ENCODE data around the gene EIF4G3.
"Not testable (repeated sequence)": the region's sequence is repeated elsewhere in the genome, so short reads cannot be mapped to it uniquely, and the experiment has no call there.

EIF4G3 gene

DNA sequence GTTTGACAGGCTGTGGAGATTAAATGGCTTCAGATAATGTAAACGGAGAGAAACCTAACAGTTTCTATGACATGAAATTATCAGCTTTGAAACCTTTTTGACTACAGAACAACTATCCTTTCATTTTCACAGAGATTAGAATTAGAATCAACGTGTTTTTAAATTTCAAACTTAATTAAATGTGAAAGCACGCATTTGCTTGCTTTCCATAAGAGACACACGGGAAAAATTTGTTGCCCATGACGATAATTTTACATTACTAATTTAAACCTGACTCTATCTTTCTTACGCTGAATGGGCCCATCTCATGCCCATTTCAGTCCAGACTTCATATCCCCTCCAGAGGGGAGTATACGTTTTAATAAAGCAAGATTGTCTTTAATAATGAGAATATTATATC, 297.9 kb downstream of the EIF4G3 start:
- DNase-seq (ENCODE audit: low spot score) = no peak

DNA sequence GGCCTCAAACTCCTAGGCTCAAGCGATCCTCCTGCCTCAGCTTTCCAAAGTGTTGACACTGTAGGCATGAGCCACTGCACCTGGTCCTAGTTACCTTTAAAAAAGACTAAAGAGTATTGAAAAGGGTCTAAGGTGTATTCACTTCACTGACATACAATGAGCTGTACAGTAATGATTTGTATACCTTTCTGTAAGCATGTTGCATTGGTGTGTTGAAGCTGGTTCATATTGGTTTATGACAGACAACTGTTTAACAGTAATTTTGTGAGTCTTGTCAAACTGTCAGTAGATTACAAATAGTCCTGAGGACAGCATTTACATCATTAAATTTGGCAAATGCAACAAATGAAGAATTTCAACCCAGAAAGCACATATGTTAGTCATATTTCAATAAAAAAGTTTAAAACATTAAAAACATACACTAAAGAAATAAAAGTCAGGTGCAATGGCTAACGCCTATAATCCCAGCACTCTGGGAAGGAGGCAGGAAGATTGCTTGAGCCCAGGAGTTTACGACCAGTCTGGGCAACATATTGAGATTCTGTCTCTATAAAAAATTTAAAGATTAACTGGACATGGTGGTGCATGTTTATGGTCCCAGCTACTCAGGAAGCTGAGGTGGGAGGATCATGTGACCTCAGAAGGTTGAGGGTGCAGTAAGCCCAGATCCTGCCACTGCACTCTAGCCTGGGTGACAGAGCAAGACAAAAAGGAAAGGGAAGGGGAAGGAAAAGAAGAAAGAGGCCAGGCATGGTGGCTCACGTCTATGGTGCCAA, 301.3 kb downstream of the EIF4G3 start:
- no peak for DNase-seq (ENCODE audit: low spot score)

DNA sequence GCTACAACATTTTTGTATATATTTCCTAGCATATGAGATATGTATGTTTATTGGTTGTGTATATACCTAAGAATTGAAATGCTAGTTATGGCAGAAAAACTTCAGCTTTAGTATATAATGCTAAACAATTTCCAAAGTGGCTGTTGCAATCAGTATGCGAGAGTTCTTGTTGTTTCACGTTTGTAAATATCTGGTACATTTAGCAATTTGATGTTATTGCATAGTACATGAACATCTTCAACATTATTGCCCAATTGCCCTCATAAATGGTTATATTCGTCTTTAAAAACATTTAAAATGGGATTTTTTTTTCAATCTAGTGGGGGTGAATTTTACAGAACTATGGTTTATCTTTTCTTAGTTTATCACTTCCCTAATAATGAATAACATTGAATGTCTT, 303.4 kb downstream of the EIF4G3 start:
- DNase-seq (ENCODE audit: low spot score) = no peak

DNA sequence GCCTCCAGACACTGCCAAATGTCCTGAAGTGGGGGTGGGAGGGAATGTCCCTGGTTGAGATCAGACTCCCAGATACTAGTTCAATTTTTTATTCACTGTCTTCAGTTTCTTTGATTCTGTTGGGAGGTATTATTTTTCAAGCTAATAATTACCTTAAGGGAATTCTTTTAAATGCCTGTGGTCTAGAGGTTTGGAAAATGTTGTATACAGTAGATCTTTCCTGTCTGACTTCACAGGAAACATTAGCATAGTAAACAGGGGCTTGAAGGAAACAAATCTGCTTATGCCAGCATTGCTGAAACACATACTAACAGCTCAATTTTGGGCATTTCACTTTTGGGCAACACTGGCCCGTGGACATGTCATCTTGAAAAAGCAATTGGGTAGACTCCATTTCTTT, 305.3 kb downstream of the EIF4G3 start:
- no peak for DNase-seq (ENCODE audit: low spot score)

DNA sequence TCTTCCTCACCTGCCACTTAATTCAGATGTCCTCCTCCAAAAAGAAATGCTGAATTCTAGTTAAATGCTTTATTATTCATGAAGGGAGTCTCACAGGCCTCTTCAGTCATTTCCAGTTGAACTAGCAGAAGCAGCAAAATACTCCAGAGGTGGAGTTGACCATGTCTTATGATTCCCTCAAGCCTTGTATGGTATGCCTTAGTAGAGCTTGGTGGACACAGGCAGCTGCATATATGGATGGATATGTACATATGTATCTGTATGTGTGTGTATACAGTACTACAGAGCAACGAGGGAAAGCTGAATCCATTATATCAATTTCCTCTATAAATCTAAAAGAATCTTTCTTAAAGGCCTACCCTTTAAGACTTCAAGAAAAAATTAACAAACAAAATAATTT, 306.0 kb downstream of the EIF4G3 start:
- DNase-seq (ENCODE audit: low spot score) = no peak

DNA sequence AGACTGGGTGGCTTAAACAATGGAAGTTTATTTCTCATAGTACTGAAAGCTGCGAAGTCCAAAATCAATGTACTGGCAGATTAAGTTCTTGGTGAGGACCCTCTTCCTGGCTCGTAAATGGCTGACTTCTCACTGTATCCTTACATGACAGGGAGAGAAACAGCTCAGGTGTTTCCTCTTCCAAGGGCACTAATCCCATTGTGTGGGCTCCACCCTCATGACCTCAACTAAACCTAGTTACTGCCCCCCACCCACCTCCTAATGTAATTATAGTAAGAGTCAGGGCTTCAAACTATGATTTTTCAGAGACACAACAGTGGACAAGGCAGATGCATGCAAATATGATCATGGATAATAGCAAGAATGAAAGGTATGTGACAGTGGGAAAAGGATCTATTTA, 308.4 kb downstream of the EIF4G3 start:
- no peak for DNase-seq (ENCODE audit: low spot score)

DNA sequence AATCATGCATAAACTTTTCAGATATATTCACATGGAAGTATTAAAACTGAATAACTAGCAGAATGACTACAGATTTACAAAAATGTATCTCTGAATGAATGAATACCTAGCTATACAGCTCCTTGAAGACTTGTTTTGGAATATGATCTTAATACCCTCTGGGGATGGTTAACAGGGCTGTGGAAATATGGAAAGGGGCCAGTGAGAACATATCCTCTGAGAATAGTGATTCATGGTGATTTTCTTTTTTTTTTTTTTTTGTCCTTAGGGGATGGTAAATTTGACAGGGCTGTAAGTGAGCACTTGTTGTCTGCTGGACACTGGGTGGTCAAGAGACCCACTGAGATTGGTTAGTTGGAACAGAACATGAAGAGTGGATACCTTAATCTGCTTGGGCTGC, 308.9 kb downstream of the EIF4G3 start:
- DNase-seq (ENCODE audit: low spot score) = no peak

DNA sequence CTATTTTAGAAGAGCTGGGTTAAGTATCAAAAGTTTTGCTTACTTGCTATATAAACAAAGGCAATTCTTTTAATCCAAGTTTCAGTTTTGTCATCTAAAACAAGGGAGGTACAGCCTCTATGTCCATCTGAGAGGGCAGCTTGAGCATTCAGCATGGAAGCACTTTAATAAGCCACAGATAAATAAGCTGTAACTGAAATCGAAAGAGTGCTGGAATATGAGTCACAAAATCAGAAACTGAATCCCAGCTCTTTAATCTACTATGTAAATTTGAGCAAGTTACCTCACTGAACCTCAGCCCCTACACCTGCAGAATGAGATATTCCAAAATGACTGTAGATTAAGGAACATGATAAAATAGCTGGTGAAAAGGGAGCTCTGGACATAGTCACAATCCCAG, 309.6 kb downstream of the EIF4G3 start:
- DNase-seq (ENCODE audit: low spot score) = no peak

DNA sequence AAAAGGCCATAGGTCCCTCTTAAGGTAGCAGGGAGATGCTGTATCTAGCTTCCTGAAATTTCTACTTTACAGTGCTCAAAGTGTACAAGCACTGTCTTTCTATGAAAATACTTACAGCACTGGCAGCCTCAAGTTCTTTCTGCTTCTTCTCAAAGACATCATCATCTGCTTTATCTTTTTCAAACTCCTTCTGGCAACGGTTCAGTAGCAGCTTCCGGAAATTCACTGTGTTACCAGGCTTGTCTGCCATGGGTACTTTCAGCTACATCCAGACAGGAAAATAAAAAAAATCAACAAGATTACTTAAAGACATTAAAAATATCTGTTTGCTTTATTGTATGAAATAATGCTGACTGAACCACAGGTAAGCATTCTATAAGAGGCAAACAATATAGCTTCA, 311.7 kb downstream of the EIF4G3 start:
- no peak for DNase-seq (ENCODE audit: low spot score)

DNA sequence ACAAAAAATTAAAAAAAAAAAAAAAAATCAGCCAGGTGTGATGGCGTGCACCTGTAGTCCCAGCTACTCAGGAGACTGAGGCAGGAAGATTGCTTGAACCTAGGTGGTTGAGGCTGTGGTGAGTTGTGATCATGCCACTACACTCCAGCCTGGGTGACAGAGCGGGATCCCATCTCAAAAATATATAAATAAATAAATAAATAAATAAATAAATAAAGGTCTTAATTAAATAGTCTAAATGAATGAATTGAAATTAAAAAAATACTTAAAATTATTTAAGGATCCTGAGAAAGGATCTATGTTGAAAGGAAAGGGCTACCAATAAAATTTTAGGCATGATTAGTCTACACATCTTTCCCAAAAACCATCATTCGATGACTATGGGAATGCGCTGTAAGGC, 322.2 kb downstream of the EIF4G3 start:
- no peak for DNase-seq (ENCODE audit: low spot score)

DNA sequence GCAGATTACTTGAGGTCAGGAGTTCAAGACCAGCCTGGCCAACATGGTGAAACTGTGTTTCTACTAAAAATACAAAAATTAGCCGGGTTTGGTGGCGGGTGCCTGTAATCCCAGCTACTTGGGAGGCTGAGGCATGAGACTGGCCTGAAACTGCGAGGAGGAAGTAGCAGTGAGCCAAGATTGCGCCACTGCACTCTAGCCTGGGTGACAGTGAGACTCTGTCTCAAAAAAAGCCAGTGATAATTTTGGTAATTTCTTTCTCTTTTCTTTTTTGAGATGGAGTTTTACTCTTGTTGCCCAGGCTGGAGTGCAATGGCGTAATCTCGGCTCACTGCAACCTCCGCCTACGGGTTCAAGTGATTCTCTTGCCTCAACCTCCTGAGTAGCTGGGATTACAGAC, 324.9 kb downstream of the EIF4G3 start:
- DNase-seq (ENCODE audit: low spot score) = not testable (repeated sequence)

DNA sequence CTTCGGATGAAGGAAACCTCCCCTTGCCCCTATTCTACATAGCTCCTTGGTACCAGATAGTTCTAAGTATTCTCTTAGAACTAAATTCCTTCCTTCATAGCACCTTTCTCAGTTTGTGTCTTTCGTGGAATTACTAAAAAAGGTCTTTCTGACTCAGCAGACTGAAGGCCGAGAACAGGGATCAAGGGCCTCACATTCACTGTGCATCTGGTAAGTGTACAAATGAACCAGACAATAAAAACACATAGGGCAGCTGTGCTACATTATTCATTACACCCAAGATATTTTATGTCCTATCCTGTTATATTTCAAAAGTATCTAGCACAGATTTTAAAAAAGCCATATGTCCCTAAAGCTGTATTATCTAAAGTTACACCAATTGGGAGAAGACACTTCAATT, 326.7 kb downstream of the EIF4G3 start:
- no peak for DNase-seq (ENCODE audit: low spot score)

DNA sequence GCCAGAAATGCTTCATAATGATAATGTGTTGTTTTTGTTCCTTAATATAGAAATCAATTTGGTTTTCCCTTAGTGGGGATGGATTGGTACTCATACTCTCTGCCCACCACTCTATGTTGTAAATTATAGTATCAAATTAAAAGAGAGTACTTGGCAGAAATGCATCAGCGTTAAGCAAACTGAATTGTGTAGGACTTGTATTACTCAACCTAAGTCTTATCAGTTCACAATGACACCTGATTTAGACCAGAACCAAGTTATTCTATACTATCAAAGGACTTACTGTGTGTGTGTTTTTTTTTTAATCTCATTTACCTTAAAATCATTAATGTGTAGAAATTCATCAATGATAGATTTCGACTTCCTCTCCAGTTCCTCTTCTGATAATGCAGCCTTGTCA, 327.6 kb downstream of the EIF4G3 start:
- peak; percentile 9 for DNase-seq (ENCODE audit: low spot score)

DNA sequence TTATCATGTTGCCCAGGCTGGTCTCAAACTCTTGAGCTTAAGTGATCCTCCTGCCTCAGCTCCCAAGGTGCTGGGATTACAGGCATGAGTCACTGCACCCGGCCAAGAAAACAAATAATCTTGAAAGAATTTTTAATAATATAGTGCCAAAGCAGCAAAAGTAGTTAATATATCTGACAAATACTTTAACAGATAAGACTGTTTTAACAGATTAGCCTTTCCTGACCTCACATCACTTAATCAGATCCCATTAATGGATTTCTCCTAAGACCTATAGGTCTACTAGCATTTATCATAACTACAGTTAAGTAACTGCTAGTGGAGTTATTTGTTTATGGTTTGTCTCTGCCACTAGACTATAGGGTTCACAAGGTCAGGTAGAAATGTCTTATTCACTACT, 328.5 kb downstream of the EIF4G3 start:
- DNase-seq (ENCODE audit: low spot score) = no peak

DNA sequence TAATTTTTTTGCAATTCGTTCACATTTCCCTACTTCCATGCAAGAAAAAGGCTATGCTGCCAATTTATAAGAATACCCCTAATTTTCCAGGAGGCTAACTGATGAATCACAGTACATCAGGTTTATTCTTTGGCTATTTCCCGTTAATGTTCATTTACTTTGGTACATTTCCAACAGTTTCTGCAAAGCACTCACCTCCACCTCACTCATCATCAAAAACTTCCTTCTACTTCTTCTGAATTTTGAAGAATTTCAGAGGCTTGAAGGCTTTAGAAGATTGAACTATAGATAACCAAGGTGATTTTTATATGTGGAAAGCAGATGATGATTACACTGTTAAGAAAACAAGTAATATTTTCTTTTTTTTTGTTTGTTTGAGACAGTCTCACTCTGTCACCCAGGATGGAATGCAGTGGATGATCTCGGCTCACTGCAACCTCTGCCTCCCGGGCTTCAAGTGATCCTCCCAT, 329.1 kb downstream of the EIF4G3 start:
- DNase-seq (ENCODE audit: low spot score) = no peak

DNA sequence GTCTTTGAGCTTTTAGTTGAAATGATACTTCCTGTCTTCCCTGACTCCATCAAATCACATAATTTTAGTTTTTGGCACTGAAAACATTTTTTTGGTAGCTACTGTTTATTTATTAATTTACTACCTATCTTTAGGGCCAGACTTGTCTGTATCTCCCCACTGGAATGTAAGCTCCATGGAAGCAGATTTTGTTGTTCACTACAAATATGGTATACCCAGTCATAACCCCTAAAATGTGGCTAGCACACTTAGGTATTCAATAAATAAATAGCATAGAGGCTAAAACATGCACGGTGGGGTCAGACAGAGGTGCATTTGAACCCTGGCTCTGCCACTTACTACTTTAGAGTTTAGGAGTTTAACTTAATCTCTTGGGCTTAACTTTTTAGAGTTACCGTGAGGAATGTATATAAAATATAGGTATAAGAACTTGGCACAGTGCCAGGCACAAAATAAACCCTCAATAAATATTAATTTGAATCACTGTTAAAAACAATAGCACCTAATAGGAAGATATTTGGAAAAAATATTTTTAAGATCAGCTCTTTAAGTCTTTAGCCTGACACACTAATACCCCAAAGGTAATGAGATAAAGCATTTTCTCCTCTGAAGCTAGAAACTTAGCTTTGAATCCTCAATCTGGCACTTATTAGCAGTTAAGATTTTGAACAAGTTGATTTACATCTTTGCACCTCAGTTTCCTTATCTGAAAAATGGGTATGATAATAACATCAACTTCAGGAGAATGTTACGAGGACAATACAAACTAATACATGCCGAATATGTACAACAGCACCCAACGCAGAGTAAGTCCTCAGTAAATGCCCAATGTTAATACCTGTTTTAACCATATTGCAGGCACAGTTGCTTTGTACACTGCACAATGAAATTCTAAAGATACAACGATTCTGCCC, 330.0 kb downstream of the EIF4G3 start:
- DNase-seq (ENCODE audit: low spot score) = no peak

DNA sequence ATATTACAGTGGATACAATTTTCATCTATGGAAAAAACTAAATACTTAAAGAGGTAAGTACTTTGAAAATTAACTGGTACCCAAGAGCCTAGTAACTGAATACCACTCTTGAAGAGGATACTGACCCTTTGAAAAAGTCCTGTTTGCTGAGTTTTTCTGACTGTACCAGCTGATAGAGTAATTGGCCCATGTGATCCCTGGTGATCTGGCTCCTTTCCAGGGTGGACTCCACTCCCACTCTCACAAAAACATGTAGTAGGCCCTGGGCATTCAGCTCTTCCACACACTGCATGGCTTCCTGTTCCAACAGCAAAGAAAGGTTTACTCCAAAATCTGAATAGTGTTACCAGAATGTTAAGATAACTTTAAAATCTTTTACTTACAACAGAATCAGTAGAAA, 336.0 kb downstream of the EIF4G3 start:
- DNase-seq (ENCODE audit: low spot score) = no peak

DNA sequence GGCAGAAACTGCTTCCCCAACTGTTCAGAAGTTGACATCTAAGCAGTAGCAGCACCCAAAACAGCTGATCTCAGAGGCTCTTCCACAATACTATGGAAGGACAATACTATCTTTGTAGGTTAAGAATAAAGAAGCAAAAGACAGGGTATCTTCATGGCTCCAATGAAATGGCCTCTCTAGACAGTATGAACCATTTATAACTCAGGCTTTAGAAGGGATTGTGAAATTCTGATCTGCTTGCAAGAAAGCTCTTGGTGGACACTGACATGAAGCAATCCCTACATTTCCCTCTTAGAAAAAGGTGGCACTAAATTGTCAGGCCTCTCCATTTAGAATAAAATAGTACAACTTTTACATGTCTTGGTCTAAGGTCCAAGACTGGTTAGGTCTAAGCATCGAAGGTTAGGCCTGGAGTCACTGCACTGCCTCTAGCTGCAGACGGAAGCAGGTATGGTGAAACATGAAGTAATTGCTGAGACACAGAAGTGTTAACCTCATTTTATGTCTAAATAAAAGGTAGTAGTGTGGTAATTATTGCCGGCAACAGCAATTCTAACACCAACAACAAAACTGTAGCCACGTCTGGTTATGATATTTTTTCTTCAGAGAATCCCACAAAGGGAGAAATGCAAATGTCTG, 339.0 kb downstream of the EIF4G3 start:
- DNase-seq (ENCODE audit: low spot score) = no peak

DNA sequence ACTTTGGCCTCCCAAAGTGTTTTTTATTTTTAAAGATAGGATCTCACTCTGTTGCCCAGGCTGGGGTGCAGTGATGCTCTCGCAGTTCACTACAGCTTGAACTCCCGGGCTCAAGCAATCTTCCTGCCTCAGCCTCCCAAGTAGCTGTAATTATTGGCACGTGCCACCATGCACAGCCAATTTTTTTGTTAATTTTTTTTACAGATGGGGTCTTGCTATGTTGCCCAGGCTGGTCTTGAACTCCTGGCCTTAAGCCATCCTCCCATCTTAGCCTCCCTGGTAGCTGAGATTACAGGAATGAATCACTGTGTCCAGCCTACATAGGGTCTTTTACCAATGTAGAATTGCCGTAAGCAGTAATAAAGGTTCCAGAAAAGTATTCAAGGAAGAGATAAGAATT, 340.5 kb downstream of the EIF4G3 start:
- no peak for DNase-seq (ENCODE audit: low spot score)

DNA sequence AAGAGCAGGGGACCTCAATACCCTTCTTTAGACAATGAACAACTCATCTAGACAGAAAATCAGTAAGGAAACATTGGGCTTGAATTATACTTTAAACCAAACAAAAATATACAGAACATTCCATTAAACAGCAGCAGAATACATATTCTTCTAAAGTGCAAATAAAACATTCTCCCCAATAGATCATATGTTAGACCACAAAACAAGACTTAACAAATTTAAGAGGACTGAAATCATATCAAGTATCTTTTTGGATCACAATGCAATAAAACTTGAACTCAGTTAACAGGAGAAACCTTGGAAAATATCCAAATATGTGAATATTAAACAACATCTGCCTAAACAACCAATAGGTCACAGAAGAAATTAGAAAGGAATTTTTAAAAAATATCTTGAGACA, 341.9 kb downstream of the EIF4G3 start:
- no peak for DNase-seq (ENCODE audit: low spot score)

DNA sequence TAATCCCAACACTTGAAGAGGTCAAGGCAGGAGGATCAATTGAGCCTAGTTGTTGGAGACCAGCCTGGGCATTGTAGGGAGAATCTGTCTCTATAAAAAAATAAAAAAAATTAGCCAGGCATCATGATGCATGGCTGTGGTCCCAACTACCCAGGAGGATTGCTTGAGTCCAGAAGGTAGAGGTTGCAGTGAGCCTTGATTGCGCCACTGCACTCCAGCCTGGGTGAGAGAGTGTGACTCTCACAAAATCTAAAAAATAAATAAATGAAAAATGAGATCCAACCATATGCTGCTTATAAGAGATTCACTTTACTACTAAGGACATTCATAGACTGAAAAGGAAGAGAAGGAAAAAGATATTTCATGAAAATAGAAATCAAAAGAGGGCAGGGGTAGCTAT, 342.5 kb downstream of the EIF4G3 start:
- DNase-seq (ENCODE audit: low spot score) = no peak

DNA sequence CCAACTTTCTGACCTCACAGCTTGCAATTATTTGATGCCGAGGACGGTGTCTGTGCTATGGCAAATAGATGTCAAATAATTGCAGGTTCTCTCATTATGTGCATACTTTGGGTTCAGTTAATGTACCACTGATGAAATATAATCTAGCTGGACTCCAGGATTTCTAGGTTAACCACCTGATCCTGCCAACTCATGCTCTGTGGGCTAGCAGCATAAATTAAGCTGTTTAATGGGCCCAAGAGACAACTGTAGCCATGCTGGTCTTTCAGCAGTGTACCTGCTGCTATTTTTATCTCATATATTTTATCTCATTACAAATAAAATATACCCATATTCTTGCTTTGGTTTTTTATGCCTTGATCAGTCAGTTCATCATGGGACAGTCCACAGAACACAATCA, 346.3 kb downstream of the EIF4G3 start:
- DNase-seq (ENCODE audit: low spot score) = no peak
